Measurements from ENCODE around the gene C1orf198.

C1orf198 gene

DNA sequence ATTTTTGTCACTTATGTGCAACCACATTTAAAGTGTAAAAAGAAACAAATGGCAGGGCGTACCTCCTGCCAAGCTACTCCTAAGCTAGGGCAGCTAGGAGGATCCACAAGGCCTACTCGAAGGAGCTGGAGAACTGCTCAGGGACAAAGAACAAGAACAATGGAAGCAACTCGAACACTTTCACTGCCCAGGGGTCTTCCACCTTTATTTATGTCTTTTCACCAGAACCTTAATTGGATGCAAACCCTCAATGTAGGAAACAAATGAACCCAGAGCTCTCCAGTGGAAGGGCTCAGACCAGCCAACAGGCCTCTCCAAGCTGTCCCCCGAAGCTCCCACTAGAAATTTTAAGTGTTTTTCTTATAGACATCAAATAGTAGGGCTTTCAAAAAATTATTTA, 39.9 kb downstream of the C1orf198 start:
- no peak for DNase-seq

- no peak for DNase-seq
These were observed 40.5 kb downstream of the C1orf198 start for GRCh38 chr1:230827801-230828200.

DNA sequence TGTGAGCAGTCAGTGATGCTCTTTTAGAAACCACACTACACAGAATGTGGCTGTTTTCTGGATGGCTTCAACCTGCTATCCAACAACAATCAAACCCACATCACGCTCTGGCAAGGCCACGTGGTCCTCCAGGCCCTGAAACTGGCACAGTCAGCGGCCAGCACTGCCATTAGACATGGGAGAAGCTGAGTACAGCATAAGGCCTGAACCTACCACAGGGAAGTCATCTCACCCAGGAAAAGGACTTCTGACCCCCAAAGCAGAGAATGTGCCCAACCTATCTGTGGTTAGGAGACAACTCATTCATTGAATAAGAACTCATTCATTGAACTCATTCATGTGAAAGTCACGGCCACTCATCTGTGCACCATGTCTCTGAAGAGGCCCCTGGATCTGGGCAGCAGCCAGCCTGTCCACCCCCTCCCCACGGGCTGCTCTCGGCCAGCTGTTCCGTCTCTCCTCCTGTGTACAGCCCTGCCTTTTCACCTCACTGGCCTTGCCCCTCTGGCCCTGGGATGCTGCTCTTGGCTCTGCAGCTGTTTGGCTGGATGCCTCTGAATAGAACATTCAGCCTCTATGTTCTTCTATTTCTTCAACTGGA, 41.1 kb downstream of the C1orf198 start:
- DNase-seq: peak; percentile 34

GRCh38 chr1:230826166-230826875, 42.0 kb downstream of the C1orf198 start:
- DNase-seq: peak; percentile 53

DNA sequence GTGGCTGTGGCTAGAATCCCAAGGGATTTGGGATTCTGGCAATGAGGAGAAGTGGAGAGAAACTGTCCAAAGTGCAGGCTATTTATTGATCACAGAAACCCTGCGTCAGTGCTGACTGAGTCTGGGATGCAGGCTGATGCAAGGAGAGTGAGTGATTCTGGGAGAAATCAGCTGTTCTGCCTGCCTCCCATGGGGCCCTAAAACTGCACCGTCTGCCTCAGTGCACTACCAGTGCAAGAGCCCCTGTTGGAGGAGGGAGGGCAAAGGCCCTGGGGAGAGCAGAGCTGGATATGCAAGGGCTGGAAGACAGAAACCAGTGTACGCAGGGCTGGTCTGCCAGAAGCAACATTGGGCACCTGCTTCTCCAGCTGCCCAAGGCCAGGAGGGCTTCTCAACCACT, 42.6 kb downstream of the C1orf198 start:
- no peak for DNase-seq

- peak; percentile 25 for DNase-seq
These were observed 43.2 kb downstream of the C1orf198 start for GRCh38 chr1:230824919-230825721.

DNA sequence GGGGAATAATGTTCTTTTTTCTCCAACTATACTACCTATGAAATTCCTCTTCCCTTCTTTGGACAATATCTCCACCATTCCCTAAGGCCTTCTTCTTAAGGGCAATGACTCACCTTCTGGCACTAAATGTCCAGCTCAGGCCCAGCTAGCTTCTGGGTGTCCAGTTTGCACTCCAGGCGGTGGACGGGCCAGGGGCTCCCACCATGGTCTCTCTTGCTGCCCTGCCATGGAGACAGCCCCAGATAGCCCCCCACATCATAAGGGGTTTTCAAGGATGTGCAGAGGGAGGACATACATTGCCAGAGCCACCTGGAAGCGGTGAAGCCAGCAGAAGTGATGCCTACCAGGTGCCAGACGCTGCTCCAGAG, 43.8 kb downstream of the C1orf198 start:
- DNase-seq: no peak

- no peak for DNase-seq
These were observed 44.4 kb downstream of the C1orf198 start for GRCh38 chr1:230823931-230824381.

DNA sequence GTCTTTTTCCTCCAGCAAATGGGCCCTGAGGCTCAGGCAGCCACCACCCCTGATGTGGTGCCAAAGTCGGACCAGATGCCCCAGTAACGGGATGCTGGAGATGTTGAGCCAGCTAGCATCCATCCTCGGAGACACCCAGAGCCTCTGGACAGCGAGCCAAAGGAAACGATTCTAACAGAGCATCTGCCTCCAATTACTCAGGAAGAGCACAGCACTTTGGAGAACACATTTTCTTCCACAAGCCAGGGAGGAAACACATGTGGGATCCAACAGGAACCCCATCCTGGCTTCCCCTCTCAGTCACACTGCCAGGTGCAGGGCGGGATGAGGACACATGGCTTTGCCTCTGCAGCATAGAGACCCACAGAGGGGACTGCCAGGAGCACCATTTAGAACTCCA, 44.9 kb downstream of the C1orf198 start:
- DNase-seq: no peak

DNA sequence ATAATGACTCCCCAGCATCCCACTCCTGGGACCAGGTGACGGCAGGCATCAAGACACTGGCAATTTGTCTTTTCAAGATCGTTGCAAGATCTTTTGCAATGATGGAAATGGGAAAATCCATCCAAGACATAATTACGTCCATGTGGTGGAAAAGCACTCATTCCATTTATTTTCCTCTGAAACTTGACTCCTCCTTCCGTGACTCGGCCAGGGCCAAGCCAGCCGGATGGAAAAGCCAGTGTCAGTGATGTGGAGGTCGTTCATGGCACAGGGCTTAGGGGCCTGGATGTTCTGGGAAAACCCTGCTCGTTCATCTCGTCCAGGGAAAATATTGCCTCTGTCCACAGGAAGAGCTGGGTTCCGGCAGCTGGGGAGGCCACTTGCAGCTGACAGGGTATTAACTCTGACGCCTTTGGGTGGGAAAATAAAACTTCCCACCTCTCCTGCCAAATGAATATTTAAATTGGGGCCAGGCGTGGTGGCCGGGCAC, 46.2 kb downstream of the C1orf198 start:
- DNase-seq: no peak

DNA sequence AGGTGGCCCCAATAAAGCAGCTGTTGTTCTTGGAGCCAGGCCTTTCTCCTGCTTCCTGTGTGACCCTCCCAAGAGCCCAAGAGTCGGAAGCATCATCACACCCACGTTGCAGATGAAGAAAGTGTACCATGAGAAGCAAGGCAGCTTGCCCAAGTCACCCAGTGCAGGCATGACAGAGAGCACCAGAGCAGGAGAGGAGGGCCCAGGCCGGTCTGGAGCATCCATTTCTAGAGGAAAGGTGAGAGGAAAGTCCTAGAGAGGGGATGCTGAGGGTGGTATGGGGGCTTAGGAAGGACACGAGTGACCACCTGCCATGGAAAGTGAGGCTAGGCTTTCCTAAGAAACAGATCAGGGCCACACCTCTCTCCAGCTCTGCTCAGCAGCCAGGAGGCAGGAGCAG, 47.0 kb downstream of the C1orf198 start:
- DNase-seq: no peak

DNA sequence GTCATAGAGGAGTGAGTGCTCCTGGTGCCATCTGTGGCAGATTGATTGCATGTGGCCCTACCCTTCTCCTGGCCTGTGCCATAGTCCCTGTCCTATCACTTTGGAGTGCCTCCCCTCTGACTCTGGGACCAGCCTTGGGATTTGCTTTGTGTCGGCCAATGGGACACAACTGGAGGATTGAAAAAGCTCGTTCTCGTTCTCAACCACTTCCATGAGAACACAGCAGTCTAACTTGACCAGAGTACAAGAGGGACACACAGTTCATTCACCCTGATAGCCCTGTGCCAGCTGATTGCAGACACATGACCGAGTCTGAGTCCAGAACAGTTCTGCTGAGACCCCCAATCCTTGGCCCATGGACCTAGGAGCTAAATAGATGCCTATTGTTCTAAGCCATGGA, 47.8 kb downstream of the C1orf198 start:
- DNase-seq: no peak

GRCh38 chr1:230819976-230820375, 48.3 kb downstream of the C1orf198 start:
- no peak for DNase-seq

DNA sequence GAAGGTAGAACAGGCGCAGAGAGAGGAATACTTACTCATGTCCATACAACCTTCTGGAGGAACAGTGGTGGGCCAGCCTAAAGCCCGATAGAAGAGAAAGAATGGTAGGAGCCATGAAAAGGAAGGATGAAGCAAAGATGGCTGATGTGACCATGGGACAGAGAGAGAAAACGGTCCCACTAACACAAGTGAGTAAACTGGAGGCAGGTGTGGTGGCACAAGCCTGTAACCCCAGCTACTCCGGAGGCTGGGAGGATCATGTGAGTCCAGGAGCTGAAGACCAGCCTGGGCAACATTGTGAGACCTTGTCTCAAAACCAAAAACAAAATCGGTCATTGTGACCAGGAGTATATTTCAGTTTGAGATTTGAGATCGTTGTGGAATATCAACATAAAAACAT, 49.4 kb downstream of the C1orf198 start:
- no peak for DNase-seq

DNA sequence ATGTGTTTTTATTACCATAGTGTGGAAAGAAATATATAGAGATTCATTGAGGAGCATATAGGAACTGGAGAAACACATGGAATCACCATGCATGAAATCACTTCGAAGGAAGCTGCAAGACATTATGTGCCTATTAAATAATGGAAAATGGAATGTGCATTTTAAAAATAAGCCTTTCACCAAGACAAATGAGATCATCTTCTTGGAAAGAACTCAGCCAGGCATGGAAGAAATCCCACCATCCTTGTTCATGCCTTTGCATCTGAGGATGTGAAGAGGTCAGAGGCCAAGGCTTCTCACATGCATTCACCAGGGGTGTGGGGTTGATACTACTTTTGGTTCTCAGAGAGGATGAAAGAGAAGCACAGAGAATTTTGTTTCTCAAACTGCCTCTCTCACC, 50.0 kb downstream of the C1orf198 start:
- DNase-seq: no peak

DNA sequence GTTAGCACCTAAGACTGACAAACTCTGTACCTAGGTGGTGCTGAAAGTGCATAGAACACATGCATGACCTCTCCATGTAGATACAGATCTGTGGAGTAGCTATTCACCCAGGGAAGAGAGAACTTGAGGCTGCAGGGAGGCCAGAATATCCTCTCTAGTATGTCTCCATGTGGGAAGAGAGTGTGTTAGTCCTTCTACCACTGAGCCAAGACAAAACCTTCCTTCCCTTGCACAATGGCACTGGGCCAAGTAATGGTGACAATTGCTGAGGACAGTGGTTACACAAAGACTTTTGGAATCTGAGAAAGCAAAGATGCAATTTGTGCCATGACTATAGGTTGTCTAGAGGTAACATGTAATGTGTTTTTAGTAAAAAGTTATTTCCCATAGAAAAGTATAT, 52.3 kb downstream of the C1orf198 start:
- no peak for DNase-seq

GRCh38 chr1:230814949-230815692, 53.2 kb downstream of the C1orf198 start:
- DNase-seq: no peak

- DNase-seq: no peak
These were observed 55.8 kb downstream of the C1orf198 start for GRCh38 chr1:230812568-230812967.

DNA sequence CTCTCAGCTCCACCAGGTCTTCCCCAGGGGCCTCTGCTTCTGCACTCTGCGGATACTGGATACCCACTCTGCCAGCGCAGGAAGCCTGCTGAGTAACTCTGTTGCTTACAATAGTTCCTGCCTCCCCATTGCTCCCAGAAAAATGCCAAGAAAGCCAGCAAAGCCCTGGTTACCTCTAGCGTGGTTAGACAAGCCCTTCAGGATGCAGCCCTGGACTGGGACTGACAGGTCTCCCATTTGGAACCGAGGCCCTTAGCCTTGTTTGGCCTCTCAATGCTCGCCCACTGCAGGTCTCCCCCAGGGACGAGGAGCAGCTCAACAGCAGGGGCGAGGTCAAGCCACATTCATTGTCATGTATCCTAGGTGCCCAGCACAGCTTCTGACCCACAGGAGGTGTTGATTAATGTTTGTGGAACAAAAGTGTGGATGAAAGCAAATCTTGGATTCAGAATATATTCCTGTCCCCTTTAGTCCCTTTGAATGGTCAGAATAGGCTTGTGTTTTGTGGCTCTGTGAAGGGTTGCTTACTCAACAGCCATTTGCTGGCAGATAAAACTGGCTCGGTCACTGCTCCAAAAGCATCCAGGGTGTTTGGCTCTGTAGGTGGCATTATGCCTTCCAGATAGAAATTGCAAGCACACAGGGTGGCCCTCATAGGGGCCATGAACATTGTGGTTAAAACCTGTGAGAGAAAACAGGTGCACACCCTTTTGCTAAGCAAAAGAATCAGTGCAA, 58.9 kb downstream of the C1orf198 start:
- DNase-seq: no peak

GRCh38 chr1:230808281-230808872, 59.9 kb downstream of the C1orf198 start:
- DNase-seq: no peak

GRCh38 chr1:230807561-230808280, 60.6 kb downstream of the C1orf198 start:
- no peak for DNase-seq
